HUES48 (cell line): ENCODE measurements around the gene DQX1.
A peak's percentile ranks its signal among the peaks of the same experiment; 100 is the strongest.
"Not testable (repeated sequence)": the region's sequence is repeated elsewhere in the genome, so short reads cannot be mapped to it uniquely, and the experiment has no call there.

Experiments used
- H3K27ac ChIP-seq: one replicate; pipeline ENCODE4 v1.7.0; 2013; ENCODE audit warnings: low read depth, low read length, inconsistent platforms
- H3K27me3 ChIP-seq: 2 replicates; pipeline ENCODE4 v1.6.1; 2013; ENCODE audit warnings: mild to moderate bottlenecking, low read length; ENCODE audit not compliant: control insufficient read depth, insufficient read depth
- H3K36me3 ChIP-seq: 2 replicates; pipeline ENCODE4 v1.6.1; 2013; ENCODE audit warnings: low read length; ENCODE audit not compliant: control insufficient read depth, insufficient read depth
- H3K4me1 ChIP-seq: 2 replicates; pipeline ENCODE4 v1.6.1; 2013; ENCODE audit warnings: mild to moderate bottlenecking, low read length; ENCODE audit not compliant: control insufficient read depth, insufficient read depth
- H3K4me3 ChIP-seq: 2 replicates; pipeline ENCODE4 v1.5.1; 2013; ENCODE audit warnings: mild to moderate bottlenecking, low read depth, low read length
- H3K9ac ChIP-seq: 2 replicates; pipeline ENCODE4 v1.6.1; 2013; ENCODE audit warnings: mild to moderate bottlenecking, low read depth, low read length, moderate library complexity
- H3K9me3 ChIP-seq: 2 replicates; pipeline ENCODE4 v1.6.1; 2013; ENCODE audit warnings: low read length; ENCODE audit not compliant: control insufficient read depth, insufficient read depth

Gene DQX1

GRCh38 chr2:74562126-74562775 is 36.2 kb upstream of the DQX1 start:
- no peaks in the 10 kb centered on the region for H3K36me3 ChIP-seq
- no peak overlapping the region for H3K27ac ChIP-seq
- H3K27me3 ChIP-seq: peaks cover 6% of the 10 kb centered on the region
- H3K9me3 ChIP-seq: no peaks in the 10 kb centered on the region
- H3K9ac ChIP-seq: no peak overlapping the region
- no peak overlapping the region for H3K4me3 ChIP-seq
- peaks cover 12% of the 10 kb centered on the region for H3K4me1 ChIP-seq

- not testable (repeated sequence) for H3K27ac ChIP-seq, H3K4me3 ChIP-seq, H3K36me3 ChIP-seq, H3K9ac ChIP-seq, H3K9me3 ChIP-seq
- Histone ChIP-seq H3K4me1 (peaks cover 12% of the 10 kb centered on the region), H3K27me3 (peaks cover 10% of the 10 kb centered on the region)
These were observed 35.0 kb upstream of the DQX1 start for GRCh38 chr2:74561022-74561421.

GRCh38 chr2:74560591-74560990 is 34.6 kb upstream of the DQX1 start:
- H3K36me3 ChIP-seq: no peaks in the 10 kb centered on the region; the same call in 1 of the 2 replicates
- H3K4me3 ChIP-seq: no peak overlapping the region
- peaks cover 15% of the 10 kb centered on the region for H3K27me3 ChIP-seq
- H3K9me3 ChIP-seq: no peaks in the 10 kb centered on the region
- H3K27ac ChIP-seq: no peak overlapping the region
- peaks cover 12% of the 10 kb centered on the region for H3K4me1 ChIP-seq
- no peak overlapping the region for H3K9ac ChIP-seq

GRCh38 chr2:74559912-74560311 is 33.9 kb upstream of the DQX1 start:
- H3K4me1 ChIP-seq: peaks cover 12% of the 10 kb centered on the region
- H3K9ac ChIP-seq: no peak overlapping the region

GRCh38 chr2:74558284-74559230 is 32.5 kb upstream of the DQX1 start:
- Histone ChIP-seq H3K27ac (no peak overlapping the region), H3K9me3 (no peaks in the 10 kb centered on the region), H3K36me3 (no peaks in the 10 kb centered on the region; the same call in 1 of the 2 replicates), H3K27me3 (peaks cover 22% of the 10 kb centered on the region), H3K4me3 (no peak overlapping the region), H3K4me1 (peaks cover 12% of the 10 kb centered on the region), H3K9ac (no peak overlapping the region)

More at GRCh38 chr2:74559912-74560311, 33.9 kb upstream of the DQX1 start:
- peaks cover 21% of the 10 kb centered on the region for H3K27me3 ChIP-seq
- H3K36me3 ChIP-seq: no peaks in the 10 kb centered on the region; the same call in 1 of the 2 replicates
- no peak overlapping the region for H3K27ac ChIP-seq
- H3K9me3 ChIP-seq: no peaks in the 10 kb centered on the region
- H3K4me3 ChIP-seq: no peak overlapping the region

- H3K27ac ChIP-seq: no peak overlapping the region
- no peak overlapping the region for H3K4me3 ChIP-seq
These were observed 30.9 kb upstream of the DQX1 start for GRCh38 chr2:74556831-74557370.

GRCh38 chr2:74556159-74556558 is 30.1 kb upstream of the DQX1 start:
- no peaks in the 10 kb centered on the region; the same call in 1 of the 2 replicates for H3K36me3 ChIP-seq
- H3K9me3 ChIP-seq: no peaks in the 10 kb centered on the region
- H3K4me1 ChIP-seq: peaks cover 18% of the 10 kb centered on the region
- no peak overlapping the region for H3K4me3 ChIP-seq
- no peak overlapping the region for H3K9ac ChIP-seq
- peaks cover 34% of the 10 kb centered on the region for H3K27me3 ChIP-seq
- no peak overlapping the region for H3K27ac ChIP-seq

More at GRCh38 chr2:74556831-74557370, 30.9 kb upstream of the DQX1 start:
- Histone ChIP-seq H3K4me1 (peaks cover 18% of the 10 kb centered on the region), H3K36me3 (no peaks in the 10 kb centered on the region; the same call in 1 of the 2 replicates), H3K9me3 (no peaks in the 10 kb centered on the region), H3K27me3 (peaks cover 33% of the 10 kb centered on the region), H3K9ac (no peak overlapping the region)

GRCh38 chr2:74555610-74556103 is 29.6 kb upstream of the DQX1 start:
- H3K36me3 ChIP-seq: no peaks in the 10 kb centered on the region; the same call in 1 of the 2 replicates
- peak overlapping the region; percentile 74 for H3K4me3 ChIP-seq
- H3K27me3 ChIP-seq: peaks cover 37% of the 10 kb centered on the region
- no peak overlapping the region for H3K9ac ChIP-seq
- H3K9me3 ChIP-seq: no peaks in the 10 kb centered on the region
- peaks cover 18% of the 10 kb centered on the region for H3K4me1 ChIP-seq
- H3K27ac ChIP-seq: no peak overlapping the region

GRCh38 chr2:74554820-74555531 is 28.9 kb upstream of the DQX1 start:
- Histone ChIP-seq H3K27ac (no peak overlapping the region), H3K36me3 (no peaks in the 10 kb centered on the region; the same call in 1 of the 2 replicates), H3K9ac (peak overlapping the region; percentile 46; the same call in 1 of the 2 replicates), H3K9me3 (no peaks in the 10 kb centered on the region), H3K4me3 (peak overlapping the region; percentile 74), H3K4me1 (peaks cover 13% of the 10 kb centered on the region; the same call in 1 of the 2 replicates), H3K27me3 (peaks cover 44% of the 10 kb centered on the region)
